Uterus (tissue), 4 donors: ENCODE results near the gene TMEM131L. TPM values are rescaled to one million over a fixed set of nuclear protein-coding genes. Genes with fewer than 3 reads are reported as not detected.
A peak's percentile ranks its signal among the peaks of the same experiment; 100 is the strongest.
"Not testable (repeated sequence)": the region's sequence is repeated elsewhere in the genome, so short reads cannot be mapped to it uniquely, and the experiment has no call there.

Experiments
- DNase-seq, 2 donors: peaks; one replicate each; pipeline ENCODE4 v3.0.0-alpha.2; 2019 to 2020
- H3K27ac ChIP-seq, 2 donors: fragments of 200-600 bp; sonication (generic); 1 replicate in 1 of 2; 2 replicates in 1 of 2; pipeline ENCODE4 v1.5.1; 2016 to 2018
- H3K27me3 ChIP-seq, 2 donors: fragments of 200-600 bp; sonication (generic); one replicate each; pipeline ENCODE4 v1.5.1; 2018 to 2019; ENCODE audit warnings: control low read depth in 1 of 2
- H3K36me3 ChIP-seq, 2 donors: fragments of 200-600 bp; sonication (generic); one replicate each; pipeline ENCODE4 v1.5.1; 2019; ENCODE audit warnings: control low read depth in 1 of 2
- H3K4me1 ChIP-seq, 2 donors: fragments of 200-600 bp; sonication (generic); one replicate each; pipeline ENCODE4 v1.5.1; 2018 to 2019; ENCODE audit warnings: control low read depth in 1 of 2
- H3K4me3 ChIP-seq, 2 donors: fragments of 200-600 bp; sonication (generic); 1 replicate in 1 of 2; 2 replicates in 1 of 2; pipeline ENCODE4 v1.5.1; 2018 to 2019; ENCODE audit warnings: mild to moderate bottlenecking in 1 of 2
- H3K9me3 ChIP-seq, 2 donors: fragments of 200-600 bp; sonication (generic); one replicate each; pipeline ENCODE4 v1.5.1; 2019; ENCODE audit warnings: control low read depth in 1 of 2
- CTCF ChIP-seq, 4 experiments: fragments of 200-600 bp in 2 of 4; fragments of 450-650 bp in 2 of 4; sonication (generic) in 2 of 4; IDR thresholded peaks; one replicate each; pipeline ENCODE4 v1.5.1; 2016 to 2019; ENCODE audit warnings: antibody characterized with exemption in 4 of 4, mild to moderate bottlenecking in 2 of 4, moderate library complexity in 1 of 4
- POLR2A ChIP-seq, 2 donors: fragments of 450-650 bp; IDR thresholded peaks; one replicate each; pipeline ENCODE4 v1.6.1; 2016; ENCODE audit warnings: antibody characterized with exemption in 2 of 2, mild to moderate bottlenecking in 1 of 2, moderate library complexity in 1 of 2
- intact Hi-C: fragments of 100-400 bp; cut with DNase I; formaldehyde crosslinking; loops from one replicate; pipeline ENCODE4 v1.15.1; 2023; ENCODE audit warnings: low total_unique reads
- total RNA-seq, 4 donors: library from RNA; depleted of rRNA in 3 of 4; stranded (reverse); fragments of >200 nt in 3 of 4; gene quantifications; one replicate each; pipeline versions ENCODE4 v1.1.0 to v1.2.4, GENCODE V29; 2014 to 2023
- donor health status: DM: yes; HTN: yes; CAD: no.

TMEM131L gene
- total RNA-seq, 4 donors from 2014 or later: 2.4 to 49.6 (median 18.0) TPM

GRCh38 chr4:153448003-153448731 lies 18.0 kb upstream of the TMEM131L start:
- intact Hi-C loops: no loop called here
- no peak for DNase-seq
- Histone ChIP-seq H3K9me3 (no peaks in the 10 kb centered on the region), H3K4me1 (no peaks in the 10 kb centered on the region), H3K27ac (peak overlapping the region; percentile 26 to 47), H3K27me3 (no peaks in the 10 kb centered on the region), H3K36me3 (no peaks in the 10 kb centered on the region), H3K4me3 (no peak overlapping the region)
- TF ChIP-seq POLR2A (IDR thresholded peaks at IDR 0.05) (no peak), CTCF (IDR thresholded peaks at IDR 0.05) (no peak)

DNA sequence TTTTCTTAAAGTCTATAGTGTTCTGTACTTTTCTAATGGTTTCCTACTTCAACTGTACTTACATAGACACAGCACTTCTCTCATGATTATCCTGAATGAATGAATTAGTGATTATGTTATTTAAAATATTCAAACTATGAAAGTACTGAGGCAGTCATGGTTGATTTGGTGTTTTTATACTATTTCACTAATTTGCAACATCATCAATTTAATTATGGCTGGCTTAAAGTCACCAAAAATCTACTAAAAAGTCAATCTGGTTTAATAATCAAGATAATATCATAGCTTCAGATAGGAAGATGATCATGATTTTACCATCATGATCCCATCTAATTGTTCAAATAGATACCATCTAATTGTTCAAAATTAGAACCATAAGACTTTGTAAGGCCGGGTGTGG lies 16.8 kb upstream of the TMEM131L start:
- no peaks in the 10 kb centered on the region for H3K4me1 ChIP-seq
- H3K27ac ChIP-seq: no peak overlapping the region
- intact Hi-C loops: no loop called here
- no peaks in the 10 kb centered on the region for H3K36me3 ChIP-seq
- TF ChIP-seq POLR2A (IDR thresholded peaks at IDR 0.05): no peak
- no peak for TF ChIP-seq CTCF (IDR thresholded peaks at IDR 0.05)
- H3K9me3 ChIP-seq: no peaks in the 10 kb centered on the region
- no peaks in the 10 kb centered on the region for H3K27me3 ChIP-seq
- DNase-seq: no peak
- H3K4me3 ChIP-seq: no peak overlapping the region

DNA sequence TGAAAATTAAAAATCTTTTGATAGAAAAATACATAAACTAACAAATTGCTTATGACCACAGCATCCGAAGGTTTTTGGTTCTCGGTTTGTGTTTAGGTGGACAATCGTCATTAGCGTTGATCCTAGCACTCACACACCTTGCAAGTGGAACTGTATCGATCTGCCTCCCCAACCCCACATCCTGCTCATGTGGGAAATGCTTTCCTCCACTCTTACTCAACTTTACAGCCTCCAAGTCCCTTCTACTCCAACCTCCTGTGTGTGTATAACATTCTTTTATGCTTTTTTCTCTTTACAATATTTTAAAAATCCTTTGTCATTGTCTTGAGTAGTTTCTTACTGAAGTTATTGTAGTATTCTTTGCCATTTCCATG lies 15.6 kb upstream of the TMEM131L start:
- intact Hi-C loops: no loop called here

GRCh38 chr4:153451145-153451544 lies 15.0 kb upstream of the TMEM131L start:
- H3K27ac ChIP-seq, intact Hi-C loops, H3K4me3 ChIP-seq, H3K9me3 ChIP-seq, DNase-seq, H3K4me1 ChIP-seq, H3K27me3 ChIP-seq, H3K36me3 ChIP-seq: not testable (repeated sequence)

More for the DNA sequence above, 15.6 kb upstream of the TMEM131L start:
- no peak for DNase-seq
- no peaks in the 10 kb centered on the region for H3K9me3 ChIP-seq
- no peaks in the 10 kb centered on the region for H3K27me3 ChIP-seq
- no peaks in the 10 kb centered on the region for H3K4me1 ChIP-seq
- no peak overlapping the region for H3K4me3 ChIP-seq
- TF ChIP-seq POLR2A (IDR thresholded peaks at IDR 0.05): no peak
- no peak for TF ChIP-seq CTCF (IDR thresholded peaks at IDR 0.05)
- no peaks in the 10 kb centered on the region for H3K36me3 ChIP-seq
- H3K27ac ChIP-seq: no peak overlapping the region

- no peak for DNase-seq
- intact Hi-C loops: no loop called here
Measured at GRCh38 chr4:153451911-153452657, 14.1 kb upstream of the TMEM131L start.

More at GRCh38 chr4:153451911-153452657, 14.1 kb upstream of the TMEM131L start:
- TF ChIP-seq CTCF (IDR thresholded peaks at IDR 0.05): no peak
- no peak for TF ChIP-seq POLR2A (IDR thresholded peaks at IDR 0.05)
- no peak overlapping the region for H3K4me3 ChIP-seq
- no peak overlapping the region for H3K27ac ChIP-seq
- H3K9me3 ChIP-seq: no peaks in the 10 kb centered on the region
- H3K27me3 ChIP-seq: no peaks in the 10 kb centered on the region
- H3K36me3 ChIP-seq: no peaks in the 10 kb centered on the region
- H3K4me1 ChIP-seq: no peaks in the 10 kb centered on the region
